DND-41 (cell line): ENCODE measurements around the gene IQSEC1.

Experiments
- ATAC-seq: fragments of 200-7000 bp; cut with Tn5 transposase; 3 replicates; pipeline ENCODE4 v1.9.1; 2021; ENCODE audit warnings: low read depth; ENCODE audit not compliant: insufficient read depth
- DNase-seq: peaks from one replicate; pipeline ENCODE4 v3.0.0-alpha.2; 2020
- H2AFZ ChIP-seq: 2 replicates; pipeline ENCODE4 v1.6.0; 2012; ENCODE audit warnings: low read depth, low read length
- H3K27ac ChIP-seq: 2 replicates; pipeline ENCODE4 v1.5.1; 2012; ENCODE audit warnings: low read length, inconsistent platforms
- H3K27me3 ChIP-seq: fragments of 200-600 bp; sonication (generic); 2 replicates; pipeline ENCODE4 v1.6.0; 2012; ENCODE audit warnings: low read length, mild to moderate bottlenecking, inconsistent platforms; ENCODE audit not compliant: insufficient read depth, poor library complexity
- H3K36me3 ChIP-seq: 2 replicates; pipeline ENCODE4 v1.5.1; 2012; ENCODE audit warnings: low read length, inconsistent platforms; ENCODE audit not compliant: insufficient read depth
- H3K4me1 ChIP-seq: 2 replicates; pipeline ENCODE4 v1.5.1; 2012; ENCODE audit warnings: mild to moderate bottlenecking, low read length; ENCODE audit not compliant: insufficient read depth
- H3K4me2 ChIP-seq: 2 replicates; pipeline ENCODE4 v1.6.0; 2012; ENCODE audit warnings: mild to moderate bottlenecking, moderate library complexity, low read length, inconsistent platforms; ENCODE audit not compliant: insufficient read depth
- H3K4me3 ChIP-seq, 2 experiments: fragments of 200-600 bp in 1 of 2; shearing (Covaris generic) in 1 of 2; 2 replicates each; pipeline ENCODE4 v1.5.1; 2012 to 2016; ENCODE audit warnings: inconsistent platforms in 2 of 2, low read length in 2 of 2, mild to moderate bottlenecking in 2 of 2, low read depth in 1 of 2, moderate library complexity in 1 of 2
- H3K79me2 ChIP-seq: 2 replicates; pipeline ENCODE4 v1.6.0; 2012; ENCODE audit warnings: low read length, inconsistent platforms; ENCODE audit not compliant: insufficient read depth
- H3K9ac ChIP-seq: 2 replicates; pipeline ENCODE4 v1.6.0; 2012; ENCODE audit warnings: low read depth, mild to moderate bottlenecking, inconsistent platforms, low read length, moderate library complexity
- H3K9me3 ChIP-seq: 2 replicates; pipeline ENCODE4 v1.5.1; 2012; ENCODE audit warnings: low read length, moderate library complexity, mild to moderate bottlenecking, inconsistent platforms; ENCODE audit not compliant: insufficient read depth, severe bottlenecking
- H4K20me1 ChIP-seq: 2 replicates; pipeline ENCODE4 v1.6.0; 2012; ENCODE audit warnings: low read length; ENCODE audit not compliant: insufficient read depth
- EZH2 ChIP-seq: IDR thresholded peaks from 3 replicates; pipeline ENCODE4 v1.6.1; 2012; ENCODE audit warnings: borderline replicate concordance, low read depth, mild to moderate bottlenecking, moderate library complexity, low read length, inconsistent platforms; ENCODE audit not compliant: severe bottlenecking
- TF ChIP-seq, protein P1 (sequence below): IDR thresholded peaks from 2 replicates; pipeline ENCODE4 v1.5.1; 2012; ENCODE audit warnings: borderline replicate concordance, low read length, moderate library complexity, mild to moderate bottlenecking; ENCODE audit not compliant: poor library complexity, severe bottlenecking; ENCODE audit errors: extremely low read depth

Gene IQSEC1

DNA sequence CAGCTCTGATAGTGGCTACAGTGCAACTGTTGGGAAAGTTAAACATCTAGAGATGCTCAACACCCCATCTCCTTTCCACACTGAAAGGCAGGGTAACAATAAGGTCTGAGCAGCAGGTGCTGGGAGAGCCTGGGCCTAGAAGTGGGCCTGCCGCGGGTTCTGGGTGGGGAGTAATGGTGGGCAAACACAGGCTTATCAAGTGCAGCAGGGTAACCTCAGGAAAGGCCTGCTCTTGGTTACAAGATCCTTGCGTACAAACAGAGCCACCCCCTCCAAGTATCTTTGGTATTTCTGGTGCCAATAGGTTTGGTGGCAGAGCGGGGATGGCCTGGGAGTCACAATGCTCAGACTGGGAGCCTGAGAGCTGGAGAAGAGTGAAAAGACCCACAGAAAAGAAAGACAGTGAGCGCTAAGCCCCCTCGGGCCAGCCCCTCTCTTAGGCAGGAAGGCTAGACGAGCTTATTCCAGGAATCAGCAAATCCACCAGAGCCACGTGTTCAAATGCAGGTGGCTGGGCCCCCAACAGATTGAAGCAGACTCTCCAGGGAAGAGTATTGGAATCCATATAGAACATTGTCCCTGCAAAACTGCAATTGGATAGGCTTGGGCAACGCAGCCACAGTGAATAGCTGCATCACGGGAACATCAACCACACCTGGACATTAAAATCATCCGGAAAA is 2.7 kb downstream of the IQSEC1 start:
- Histone ChIP-seq H3K9ac (peak overlapping the region; percentile 64), H3K36me3 (no peaks in the 10 kb centered on the region), H3K27ac (peak overlapping the region; percentile 99), H3K4me1 (peaks cover 72% of the 10 kb centered on the region), H3K4me2 (peak overlapping the region; percentile 50), H3K27me3 (no peaks in the 10 kb centered on the region), H3K79me2 (no peaks in the 10 kb centered on the region), H4K20me1 (no peaks in the 10 kb centered on the region), H2AFZ (peak overlapping the region; percentile 56), H3K9me3 (no peaks in the 10 kb centered on the region), H3K4me3 (peak overlapping the region in 1 of 2 experiments; percentile 32; a peak in 1 of 4 replicates)
- TF ChIP-seq, protein P1, sequence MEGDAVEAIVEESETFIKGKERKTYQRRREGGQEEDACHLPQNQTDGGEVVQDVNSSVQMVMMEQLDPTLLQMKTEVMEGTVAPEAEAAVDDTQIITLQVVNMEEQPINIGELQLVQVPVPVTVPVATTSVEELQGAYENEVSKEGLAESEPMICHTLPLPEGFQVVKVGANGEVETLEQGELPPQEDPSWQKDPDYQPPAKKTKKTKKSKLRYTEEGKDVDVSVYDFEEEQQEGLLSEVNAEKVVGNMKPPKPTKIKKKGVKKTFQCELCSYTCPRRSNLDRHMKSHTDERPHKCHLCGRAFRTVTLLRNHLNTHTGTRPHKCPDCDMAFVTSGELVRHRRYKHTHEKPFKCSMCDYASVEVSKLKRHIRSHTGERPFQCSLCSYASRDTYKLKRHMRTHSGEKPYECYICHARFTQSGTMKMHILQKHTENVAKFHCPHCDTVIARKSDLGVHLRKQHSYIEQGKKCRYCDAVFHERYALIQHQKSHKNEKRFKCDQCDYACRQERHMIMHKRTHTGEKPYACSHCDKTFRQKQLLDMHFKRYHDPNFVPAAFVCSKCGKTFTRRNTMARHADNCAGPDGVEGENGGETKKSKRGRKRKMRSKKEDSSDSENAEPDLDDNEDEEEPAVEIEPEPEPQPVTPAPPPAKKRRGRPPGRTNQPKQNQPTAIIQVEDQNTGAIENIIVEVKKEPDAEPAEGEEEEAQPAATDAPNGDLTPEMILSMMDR, result no peak
- no peak for TF ChIP-seq EZH2
- DNase-seq, result peak; percentile 91
- peak; percentile 68 for ATAC-seq

- ATAC-seq (peak; percentile 81), DNase-seq (peak; percentile 90)
- H3K4me3 ChIP-seq, result peak overlapping the region in 1 of 2 experiments; percentile 32; a peak in 1 of 4 replicates
- no peaks in the 10 kb centered on the region for H4K20me1 ChIP-seq
- no peaks in the 10 kb centered on the region for H3K79me2 ChIP-seq
- H2AFZ ChIP-seq, result peak overlapping the region; percentile 27; the same call in 1 of the 2 replicates
- no peaks in the 10 kb centered on the region for H3K27me3 ChIP-seq
- H3K9me3 ChIP-seq, result no peaks in the 10 kb centered on the region
- H3K4me2 ChIP-seq, result peak overlapping the region; percentile 50
- TF ChIP-seq EZH2, result no peak
- H3K4me1 ChIP-seq, result peaks cover 79% of the 10 kb centered on the region
- peak overlapping the region; percentile 64 for H3K9ac ChIP-seq
- H3K27ac ChIP-seq, result peak overlapping the region; percentile 99
- no peaks in the 10 kb centered on the region for H3K36me3 ChIP-seq
Measured at GRCh38 chr3:13069495-13069894, 3.7 kb downstream of the IQSEC1 start.

GRCh38 chr3:13068269-13069010 is 4.8 kb downstream of the IQSEC1 start:
- H3K36me3 ChIP-seq, result no peaks in the 10 kb centered on the region
- no peak overlapping the region for H3K4me2 ChIP-seq
- DNase-seq, result no peak
- H3K4me1 ChIP-seq, result peaks cover 79% of the 10 kb centered on the region
- no peak overlapping the region for H2AFZ ChIP-seq
- no peaks in the 10 kb centered on the region for H3K27me3 ChIP-seq
- H3K4me3 ChIP-seq, result no peak overlapping the region
- H3K79me2 ChIP-seq, result no peaks in the 10 kb centered on the region
- TF ChIP-seq EZH2, result no peak
- TF ChIP-seq, protein P1, result peak; percentile 34
- no peaks in the 10 kb centered on the region for H4K20me1 ChIP-seq
- ATAC-seq, result no peak
- H3K27ac ChIP-seq, result peak overlapping the region; percentile 99
- H3K9ac ChIP-seq, result peak overlapping the region; percentile 64
- no peaks in the 10 kb centered on the region for H3K9me3 ChIP-seq

- Histone ChIP-seq H2AFZ (no peak overlapping the region), H3K9ac (0 out of 2 replicates have a peak overlapping the region, but pooled peaks have one; percentile 64), H3K27ac (peak overlapping the region; percentile 99), H3K27me3 (no peaks in the 10 kb centered on the region), H4K20me1 (no peaks in the 10 kb centered on the region), H3K79me2 (no peaks in the 10 kb centered on the region), H3K36me3 (no peaks in the 10 kb centered on the region), H3K9me3 (no peaks in the 10 kb centered on the region), H3K4me1 (peaks cover 77% of the 10 kb centered on the region), H3K4me3 (no peak overlapping the region), H3K4me2 (no peak overlapping the region)
- ATAC-seq, result no peak
- TF ChIP-seq EZH2, result no peak
- TF ChIP-seq, protein P1, result no peak
- DNase-seq, result no peak
Measured at GRCh38 chr3:13067778-13068177, 5.5 kb downstream of the IQSEC1 start.
